NCI-H774 (cell line): ENCODE results near the gene SORL1-AS1.
"Not testable (repeated sequence)": the region's sequence is repeated elsewhere in the genome, so short reads cannot be mapped to it uniquely, and the experiment has no call there.

Source experiments
- DNase-seq: peaks from one replicate; lab custom pipeline; 2025; lab: John Stamatoyannopoulos, UW

SORL1-AS1 gene

GRCh38 chr11:121452609-121453150, at the start of gene SORL1-AS1:
Gene SORL1-AS1 (minus strand): TSS chr11:121452967.
- peak; percentile 46 for DNase-seq

- DNase-seq = no peak
These were observed 48.0 kb upstream of the SORL1-AS1 start for GRCh38 chr11:121500717-121501116.

GRCh38 chr11:121500275-121500674, 47.5 kb upstream of the SORL1-AS1 start:
- DNase-seq = no peak

GRCh38 chr11:121499405-121499804, 46.6 kb upstream of the SORL1-AS1 start:
- DNase-seq = no peak

- DNase-seq = no peak
These were observed 44.6 kb upstream of the SORL1-AS1 start for GRCh38 chr11:121497176-121497998.

GRCh38 chr11:121494355-121495099, 41.8 kb upstream of the SORL1-AS1 start:
- DNase-seq = no peak

- no peak for DNase-seq
These were observed 37.1 kb upstream of the SORL1-AS1 start for GRCh38 chr11:121489823-121490222.

- no peak for DNase-seq
These were observed 35.9 kb upstream of the SORL1-AS1 start for GRCh38 chr11:121488641-121489040.

GRCh38 chr11:121488170-121488569, 35.4 kb upstream of the SORL1-AS1 start:
- DNase-seq = no peak

- DNase-seq = no peak
These were observed 34.4 kb upstream of the SORL1-AS1 start for GRCh38 chr11:121487191-121487590.

- DNase-seq = no peak
These were observed 33.3 kb upstream of the SORL1-AS1 start for GRCh38 chr11:121486054-121486453.

- no peak for DNase-seq
These were observed 32.4 kb upstream of the SORL1-AS1 start for GRCh38 chr11:121485216-121485615.

- no peak for DNase-seq
These were observed 31.2 kb upstream of the SORL1-AS1 start for GRCh38 chr11:121483805-121484480.

- DNase-seq = no peak
These were observed 29.7 kb upstream of the SORL1-AS1 start for GRCh38 chr11:121482231-121483129.

GRCh38 chr11:121481484-121482230, 28.9 kb upstream of the SORL1-AS1 start:
- DNase-seq = not testable (repeated sequence)

GRCh38 chr11:121479698-121480238, 27.0 kb upstream of the SORL1-AS1 start:
- no peak for DNase-seq

- no peak for DNase-seq
These were observed 26.3 kb upstream of the SORL1-AS1 start for GRCh38 chr11:121478895-121479697.

GRCh38 chr11:121478226-121478894, 25.6 kb upstream of the SORL1-AS1 start:
- no peak for DNase-seq
